Hepatocyte (in vitro differentiated cells): ENCODE measurements around the gene DPF3. TPM values are rescaled to one million over a fixed set of nuclear protein-coding genes. Genes with fewer than 3 reads are reported as not detected.

Experiments
- DNase-seq: peaks from one replicate; pipeline ENCODE4 v3.0.0-alpha.2; 2016; ENCODE audit warnings: low spot score
- H2AFZ ChIP-seq: fragments of 200-600 bp; sonication (generic); 2 replicates; pipeline ENCODE4 v1.6.0; 2016; ENCODE audit warnings: antibody characterized with exemption, mild to moderate bottlenecking
- H3K27ac ChIP-seq: fragments of 200-600 bp; sonication (generic); 2 replicates; pipeline ENCODE4 v1.5.1; 2016; ENCODE audit warnings: mild to moderate bottlenecking
- H3K27me3 ChIP-seq: fragments of 200-600 bp; sonication (generic); 2 replicates; pipeline ENCODE4 v1.6.1; 2016
- H3K36me3 ChIP-seq: fragments of 200-600 bp; sonication (generic); replicated peaks from 2 replicates; pipeline ENCODE4 v1.5.1; 2016; ENCODE audit warnings: low read depth; ENCODE audit not compliant: insufficient read depth
- H3K4me1 ChIP-seq: fragments of 200-600 bp; sonication (generic); 2 replicates; pipeline ENCODE4 v1.5.1; 2016; ENCODE audit warnings: mild to moderate bottlenecking, moderate library complexity; ENCODE audit not compliant: insufficient read depth
- H3K4me2 ChIP-seq: fragments of 200-600 bp; sonication (generic); 2 replicates; pipeline ENCODE4 v1.6.0; 2016
- H3K4me3 ChIP-seq: fragments of 200-600 bp; sonication (generic); 2 replicates; pipeline ENCODE4 v1.5.1; 2016; ENCODE audit warnings: mild to moderate bottlenecking
- H3K79me2 ChIP-seq: fragments of 200-600 bp; sonication (generic); 2 replicates; pipeline ENCODE4 v1.6.0; 2017; ENCODE audit warnings: mild to moderate bottlenecking
- H3K9me2 ChIP-seq: fragments of 200-600 bp; sonication (generic); replicated peaks from 2 replicates; pipeline ENCODE4 v1.6.0; 2017; ENCODE audit warnings: mild to moderate bottlenecking; ENCODE audit not compliant: insufficient read depth
- H3K9me3 ChIP-seq: fragments of 200-600 bp; sonication (generic); 2 replicates; pipeline ENCODE4 v1.5.1; 2016; ENCODE audit warnings: low read depth, mild to moderate bottlenecking
- H4K20me1 ChIP-seq: fragments of 200-600 bp; sonication (generic); 2 replicates; pipeline ENCODE4 v1.6.0; 2016; ENCODE audit warnings: mild to moderate bottlenecking; ENCODE audit not compliant: insufficient read depth, poor library complexity, severe bottlenecking
- CTCF ChIP-seq: fragments of 200-600 bp; sonication (generic); IDR thresholded peaks from 2 replicates; pipeline ENCODE4 v1.5.1; 2016; ENCODE audit warnings: antibody characterized with exemption, mild to moderate bottlenecking; ENCODE audit not compliant: poor library complexity
- EZH2 ChIP-seq: fragments of 200-600 bp; sonication (generic); IDR thresholded peaks from 2 replicates; pipeline ENCODE4 v1.6.1; 2016; ENCODE audit warnings: antibody characterized with exemption, mild to moderate bottlenecking, borderline replicate concordance
- EZH2phosphoT487 ChIP-seq: fragments of 200-600 bp; sonication (generic); IDR thresholded peaks from one replicate; pipeline ENCODE4 v1.6.1; 2018; ENCODE audit warnings: antibody characterized with exemption, mild to moderate bottlenecking, low read depth, moderate library complexity; ENCODE audit not compliant: unreplicated experiment, severe bottlenecking
- WGBS: methylation state at CpG from one replicate; pipeline ENCODE4 v1.1.6; 2016; ENCODE audit warnings: low lambda C conversion rate; ENCODE audit errors: missing lambda C conversion rate; 5-methylcytosine and 5-hydroxymethylcytosine counted together
- polyA plus RNA-seq: library from polyadenylated mRNA; unstranded; fragments of >200 nt; fragmentation: Nextera tagmentation; extraction: Ambion mirVana; gene quantifications from 2 replicates; pipeline ENCODE4 v1.2.1, GENCODE V29; 2016
- total RNA-seq: library from RNA; depleted of rRNA; stranded (reverse); fragments of >200 nt; gene quantifications from 2 replicates; pipeline ENCODE4 v1.2.3, GENCODE V29; 2014

Gene DPF3
- total and polyA plus RNA-seq, 2 experiments from 2014 or later: 0.21 to 0.47 TPM

GRCh38 chr14:72577521-72577920, 316.4 kb downstream of the DPF3 start:
- Histone ChIP-seq H3K36me3 (no peaks in the 10 kb centered on the region), H3K27me3 (peaks cover 6% of the 10 kb centered on the region), H3K79me2 (no peaks in the 10 kb centered on the region), H3K4me3 (no peak overlapping the region), H3K9me2 (no peaks in the 10 kb centered on the region), H2AFZ (no peak overlapping the region), H4K20me1 (no peaks in the 10 kb centered on the region), H3K4me2 (no peak overlapping the region), H3K9me3 (no peaks in the 10 kb centered on the region), H3K4me1 (no peaks in the 10 kb centered on the region), H3K27ac (no peak overlapping the region)
- TF ChIP-seq CTCF (no peak), EZH2 (no peak), EZH2phosphoT487 (no peak)
- DNase-seq: no peak
- WGBS: 81% methylated on average over 5 of the region's 5 CpGs

- 81% methylated on average over 1 of the region's 1 CpG for WGBS
- no peak overlapping the region for H2AFZ ChIP-seq
- TF ChIP-seq EZH2 (no peak), CTCF (no peak), EZH2phosphoT487 (no peak)
- no peak overlapping the region for H3K27ac ChIP-seq
- DNase-seq: no peak
- no peak overlapping the region for H3K4me2 ChIP-seq
- no peak overlapping the region for H3K4me3 ChIP-seq
- no peaks in the 10 kb centered on the region for H3K9me2 ChIP-seq
- no peaks in the 10 kb centered on the region for H3K9me3 ChIP-seq
- H3K79me2 ChIP-seq: no peaks in the 10 kb centered on the region
- peaks cover 6% of the 10 kb centered on the region for H3K27me3 ChIP-seq
- H3K36me3 ChIP-seq: no peaks in the 10 kb centered on the region
- H4K20me1 ChIP-seq: no peaks in the 10 kb centered on the region
- no peaks in the 10 kb centered on the region for H3K4me1 ChIP-seq
Measured at GRCh38 chr14:72576258-72576657, 317.6 kb downstream of the DPF3 start.

DNA sequence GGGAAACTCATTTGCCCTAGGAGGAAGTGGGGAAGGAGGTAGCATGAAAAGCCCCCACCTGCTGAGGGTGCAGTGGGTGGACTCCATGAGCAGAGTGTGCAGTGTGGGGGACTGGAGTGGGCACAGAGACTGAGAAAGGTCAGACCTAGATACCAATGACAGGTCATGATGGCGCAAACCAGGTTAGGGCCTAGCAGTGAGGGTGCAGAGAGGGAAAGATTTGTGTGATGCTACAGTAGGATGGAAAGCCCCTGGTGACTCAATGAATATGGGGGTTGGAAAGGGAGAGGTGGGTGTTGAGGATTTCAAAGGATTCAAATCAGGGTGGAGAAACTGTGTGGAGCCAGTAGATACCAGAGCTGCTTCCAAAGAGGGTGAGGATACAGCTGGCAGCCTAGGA, 319.2 kb downstream of the DPF3 start:
- H3K27ac ChIP-seq: no peak overlapping the region
- DNase-seq: no peak
- H3K4me2 ChIP-seq: no peak overlapping the region
- TF ChIP-seq EZH2phosphoT487: no peak
- TF ChIP-seq EZH2: no peak
- no peak for TF ChIP-seq CTCF
- no peaks in the 10 kb centered on the region for H3K9me2 ChIP-seq
- H3K4me3 ChIP-seq: no peak overlapping the region
- H3K36me3 ChIP-seq: no peaks in the 10 kb centered on the region
- H3K4me1 ChIP-seq: no peaks in the 10 kb centered on the region
- H4K20me1 ChIP-seq: no peaks in the 10 kb centered on the region
- no peaks in the 10 kb centered on the region for H3K9me3 ChIP-seq
- H3K27me3 ChIP-seq: peaks cover 6% of the 10 kb centered on the region
- H3K79me2 ChIP-seq: no peaks in the 10 kb centered on the region
- WGBS: 94% methylated on average over 1 of the region's 1 CpG
- H2AFZ ChIP-seq: no peak overlapping the region
